HG03135 (cell line): ENCODE results near the gene KLF16.
A peak's percentile ranks its signal among the peaks of the same experiment; 100 is the strongest.
"Not testable (repeated sequence)": the region's sequence is repeated elsewhere in the genome, so short reads cannot be mapped to it uniquely, and the experiment has no call there.

Source experiments
- ATAC-seq: cut with Tn5 transposase; IDR thresholded peaks from one replicate; pipeline ENCODE4 v1.9.1; 2021; ENCODE audit warnings: mild to moderate bottlenecking, moderate library complexity; ENCODE audit not compliant: unreplicated experiment

KLF16 gene

DNA sequence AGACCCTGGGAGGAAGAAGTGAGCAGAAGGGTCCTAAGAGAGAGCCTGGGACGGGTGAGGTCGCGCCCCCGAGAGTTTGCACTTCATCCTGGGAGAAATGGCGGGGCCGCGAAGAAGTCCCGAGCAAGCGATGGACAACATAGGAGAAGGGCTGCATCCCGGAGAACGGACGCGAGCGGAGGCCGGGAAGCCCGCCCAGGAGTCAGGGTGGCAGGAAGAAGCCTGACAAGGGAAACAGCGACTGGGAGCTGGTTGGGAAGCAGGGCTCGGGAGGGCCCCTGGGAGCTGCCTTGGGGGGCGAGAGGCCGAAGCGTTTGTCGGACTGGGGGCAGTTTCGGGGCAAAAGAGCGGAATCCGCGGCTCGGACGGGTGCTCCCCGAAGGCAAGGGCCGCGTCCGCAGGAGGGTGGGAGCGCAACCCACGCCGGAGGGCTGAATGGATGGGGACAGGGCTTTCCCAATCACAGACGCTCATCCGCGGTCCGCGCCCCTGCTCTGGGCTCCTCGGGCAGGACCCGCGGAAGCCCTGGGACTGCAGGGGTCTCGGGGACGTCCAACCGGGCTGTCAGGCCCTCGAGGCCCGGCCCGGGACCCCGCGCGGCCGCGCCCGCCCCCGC lies 21.4 kb upstream of the KLF16 start:
- peak; percentile 23 for ATAC-seq

DNA sequence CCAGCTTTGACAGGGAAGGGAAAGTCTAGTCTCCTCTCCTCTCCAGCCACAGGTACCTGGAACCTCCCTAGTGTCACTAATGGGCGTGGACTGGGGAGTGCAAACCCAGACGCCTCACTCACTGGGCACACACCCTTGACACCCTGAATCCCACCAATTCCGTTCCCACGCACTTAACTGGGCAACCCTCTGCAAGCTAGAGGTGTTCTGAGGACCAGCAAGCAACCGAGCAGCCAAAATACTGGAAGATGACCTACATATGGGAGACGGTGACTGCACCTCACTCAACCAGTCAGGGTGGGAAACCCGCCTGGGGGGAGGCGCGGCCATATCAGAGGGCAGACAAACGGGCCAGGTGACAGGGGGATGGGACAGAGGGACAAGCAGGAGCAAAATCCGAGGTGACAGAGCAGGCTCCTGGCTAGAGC lies 20.9 kb upstream of the KLF16 start:
- ATAC-seq: no peak

DNA sequence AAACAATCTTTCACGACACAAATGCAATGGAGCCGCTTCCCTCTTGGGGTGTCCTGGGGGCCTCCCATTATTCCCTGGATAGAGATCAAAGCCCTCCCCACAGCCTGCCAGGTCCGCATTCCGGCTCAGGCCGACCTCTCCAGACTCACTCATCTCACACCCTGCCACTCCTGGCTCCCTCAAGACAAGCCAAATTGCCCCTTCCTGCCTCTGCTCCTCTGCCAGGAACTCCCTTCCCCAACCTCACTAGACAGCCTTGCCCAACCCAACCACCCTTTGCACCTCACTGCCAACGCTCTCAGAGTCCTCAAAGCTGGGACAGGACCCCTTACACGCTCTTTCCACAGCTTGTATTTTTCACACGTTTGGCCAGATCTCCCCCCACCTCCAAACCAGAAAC lies 20.4 kb upstream of the KLF16 start:
- no peak for ATAC-seq

- no peak for ATAC-seq
Measured at GRCh38 chr19:1882786-1883692, 19.7 kb upstream of the KLF16 start.

GRCh38 chr19:1882089-1882785 lies 18.9 kb upstream of the KLF16 start:
- no peak for ATAC-seq

GRCh38 chr19:1881393-1882088 lies 18.2 kb upstream of the KLF16 start:
- not testable (repeated sequence) for ATAC-seq

DNA sequence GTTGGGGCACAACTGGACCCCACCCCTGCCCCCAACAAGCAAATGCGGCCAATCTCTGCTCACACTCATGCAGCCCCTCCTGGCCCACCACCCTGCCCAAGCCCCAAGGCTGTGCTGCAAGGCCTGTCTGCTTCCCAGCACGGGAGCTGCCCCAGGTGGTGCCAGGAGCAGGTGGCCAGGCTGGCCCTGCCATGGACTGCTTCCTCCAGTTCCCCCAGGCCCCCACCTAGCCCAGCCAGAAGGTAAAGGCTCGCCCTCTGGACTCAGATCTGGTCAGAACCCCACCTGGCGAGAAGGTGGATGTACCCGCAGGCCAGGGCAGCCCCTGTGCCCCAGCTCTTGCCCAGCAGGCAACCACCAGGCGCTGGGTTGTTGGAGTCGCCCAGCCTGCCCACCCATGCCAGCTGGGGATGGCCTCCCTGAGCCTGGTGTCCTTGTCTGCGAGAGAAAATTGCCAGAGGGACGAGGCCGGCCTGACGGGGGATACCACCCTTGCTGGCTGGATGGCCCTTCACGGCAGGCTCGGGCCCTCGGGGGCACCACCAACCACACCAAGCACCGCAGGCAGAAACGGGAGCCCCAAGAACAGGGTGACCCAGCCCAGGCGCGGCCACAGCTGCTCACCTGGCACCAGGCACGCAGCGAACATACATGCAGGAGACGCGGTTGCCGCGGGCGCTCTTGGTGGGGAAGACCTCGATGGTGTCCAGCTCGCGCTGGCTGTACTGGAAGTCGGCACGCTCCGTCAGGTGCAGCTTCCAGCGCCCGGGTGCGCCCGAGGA lies 17.4 kb upstream of the KLF16 start:
- ATAC-seq: no peak

- not testable (repeated sequence) for ATAC-seq
Measured at GRCh38 chr19:1879982-1880381, 16.6 kb upstream of the KLF16 start.

GRCh38 chr19:1878583-1878982 lies 15.2 kb upstream of the KLF16 start:
- ATAC-seq: not testable (repeated sequence)

- ATAC-seq: not testable (repeated sequence)
Measured at GRCh38 chr19:1877280-1877660, 13.9 kb upstream of the KLF16 start.

DNA sequence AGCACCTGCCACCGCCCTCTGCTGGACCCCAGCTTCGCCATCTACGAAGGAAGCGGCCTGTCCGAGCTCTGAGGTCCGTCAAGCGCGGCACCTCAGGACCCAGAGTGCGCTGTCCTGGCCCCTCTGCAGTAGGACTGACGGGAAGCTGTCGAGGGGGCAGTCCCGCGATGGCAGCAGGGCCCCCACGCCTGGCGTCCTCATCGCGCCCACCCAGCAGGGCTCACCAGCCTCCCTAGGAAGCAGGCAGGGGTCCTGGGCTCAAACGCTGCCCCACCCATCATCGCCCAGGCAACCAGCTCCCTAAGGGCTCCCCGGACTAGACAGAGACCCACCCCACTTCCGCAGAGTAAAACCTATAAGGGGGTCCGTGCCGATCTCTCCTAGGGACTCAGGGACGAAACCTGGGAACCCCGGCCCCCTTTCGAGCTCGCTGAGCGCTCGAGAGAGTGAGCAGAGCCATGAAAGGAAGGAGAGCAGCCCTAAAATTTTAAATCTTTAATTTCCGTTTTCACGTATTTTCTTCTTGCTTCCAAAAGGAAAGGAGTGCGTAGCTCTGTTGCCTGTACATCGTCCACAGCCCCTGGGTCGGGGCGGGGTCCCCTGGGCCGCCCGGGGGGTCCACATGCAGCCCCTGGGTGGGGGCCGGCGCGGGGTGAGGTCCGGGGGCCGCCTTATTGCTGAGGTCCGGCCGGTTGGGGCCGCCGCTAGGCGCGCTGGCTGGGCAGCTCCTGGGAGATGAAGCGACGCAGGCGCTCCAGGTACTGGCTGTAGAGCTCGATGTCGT lies 13.3 kb upstream of the KLF16 start:
- not testable (repeated sequence) for ATAC-seq

DNA sequence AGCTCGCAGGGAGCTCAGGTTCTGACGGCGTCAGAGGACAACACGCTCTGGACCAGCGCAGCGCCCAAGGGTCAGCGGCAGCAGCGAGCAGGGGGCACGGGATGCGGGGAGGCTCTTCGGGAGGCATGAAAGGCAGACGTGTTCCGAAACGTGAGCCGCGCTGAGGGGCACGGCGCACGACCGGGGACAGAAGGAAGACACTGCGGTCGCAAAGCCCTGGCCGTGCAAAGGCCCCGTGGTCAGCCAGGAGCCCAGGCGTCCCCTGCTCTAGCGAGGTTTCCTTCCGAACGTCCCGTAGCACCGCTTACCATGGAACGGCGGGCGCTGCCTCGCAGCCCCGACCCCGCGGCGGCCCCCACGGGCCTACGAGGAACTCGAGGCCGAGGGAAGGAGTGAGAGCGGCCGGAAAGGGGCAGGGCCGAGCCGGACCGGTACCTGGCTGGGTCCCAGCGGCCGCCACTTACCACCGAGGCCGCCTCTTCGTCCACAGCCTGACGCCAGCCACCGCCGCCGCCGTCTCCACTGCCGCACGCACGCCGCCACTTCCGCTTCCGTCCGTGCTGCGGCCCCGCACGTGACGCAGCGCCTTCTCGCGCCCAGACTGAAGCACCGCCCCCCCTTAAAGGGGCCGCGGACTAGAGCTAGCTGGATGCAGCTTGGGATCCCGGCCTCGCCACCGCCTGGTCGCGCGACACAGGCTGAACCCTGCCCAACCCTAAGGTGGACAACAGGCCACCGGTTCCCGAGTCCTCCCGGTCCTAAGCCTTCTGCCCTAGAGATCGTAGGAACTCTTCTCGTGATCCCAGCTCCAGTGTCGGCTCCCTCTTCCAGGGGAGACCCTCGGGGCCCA lies 12.5 kb upstream of the KLF16 start:
- peak; percentile 78 for ATAC-seq

DNA sequence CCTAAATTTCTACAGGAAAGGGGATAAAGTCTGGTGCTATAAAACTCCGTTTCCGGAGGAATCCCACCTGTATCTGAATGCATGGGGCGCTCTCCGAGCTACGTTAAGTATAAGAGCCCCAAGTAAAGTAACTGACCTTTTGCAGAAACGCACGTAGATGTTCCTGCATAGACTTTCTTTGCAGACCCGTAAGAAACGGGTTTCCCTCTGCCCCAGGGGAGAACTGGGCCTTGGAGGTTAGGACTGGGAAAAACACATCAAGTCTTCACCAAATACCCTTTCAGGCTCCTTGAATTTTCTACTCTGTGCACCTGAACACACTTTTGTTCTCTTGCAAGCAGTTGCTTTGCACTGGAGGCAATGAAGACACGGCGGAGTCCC lies 11.9 kb upstream of the KLF16 start:
- ATAC-seq: not testable (repeated sequence)

DNA sequence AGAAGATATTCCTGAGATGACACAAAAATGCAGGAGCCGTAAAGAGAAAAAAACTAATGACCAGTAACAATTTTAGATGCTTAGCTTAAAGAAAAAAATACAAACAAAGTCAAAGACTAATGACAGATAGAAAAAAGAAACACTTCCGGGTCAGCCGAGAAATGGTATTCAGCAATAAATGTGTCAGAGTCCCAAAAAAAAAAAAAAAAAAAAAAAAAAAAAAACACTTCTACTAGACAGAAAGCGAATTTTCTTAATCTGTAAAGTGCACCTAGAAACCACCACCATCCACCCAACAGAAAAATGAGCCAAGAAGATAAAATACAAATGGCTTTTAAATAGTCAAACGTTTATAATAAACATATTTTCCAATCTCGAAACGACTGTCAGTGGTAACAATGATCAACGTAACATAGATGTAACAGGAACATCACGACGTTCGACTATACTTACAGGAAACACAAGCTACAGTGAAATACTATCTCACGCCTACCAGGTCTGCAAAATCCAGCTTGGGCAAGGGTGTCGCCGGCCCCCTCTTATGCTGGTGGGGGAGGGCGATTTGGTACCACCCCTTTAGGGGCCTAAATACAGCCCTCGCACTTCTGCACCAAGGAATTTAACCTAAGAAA lies 11.3 kb upstream of the KLF16 start:
- no peak for ATAC-seq

- no peak for ATAC-seq
Measured at GRCh38 chr19:1873524-1874473, 10.4 kb upstream of the KLF16 start.

DNA sequence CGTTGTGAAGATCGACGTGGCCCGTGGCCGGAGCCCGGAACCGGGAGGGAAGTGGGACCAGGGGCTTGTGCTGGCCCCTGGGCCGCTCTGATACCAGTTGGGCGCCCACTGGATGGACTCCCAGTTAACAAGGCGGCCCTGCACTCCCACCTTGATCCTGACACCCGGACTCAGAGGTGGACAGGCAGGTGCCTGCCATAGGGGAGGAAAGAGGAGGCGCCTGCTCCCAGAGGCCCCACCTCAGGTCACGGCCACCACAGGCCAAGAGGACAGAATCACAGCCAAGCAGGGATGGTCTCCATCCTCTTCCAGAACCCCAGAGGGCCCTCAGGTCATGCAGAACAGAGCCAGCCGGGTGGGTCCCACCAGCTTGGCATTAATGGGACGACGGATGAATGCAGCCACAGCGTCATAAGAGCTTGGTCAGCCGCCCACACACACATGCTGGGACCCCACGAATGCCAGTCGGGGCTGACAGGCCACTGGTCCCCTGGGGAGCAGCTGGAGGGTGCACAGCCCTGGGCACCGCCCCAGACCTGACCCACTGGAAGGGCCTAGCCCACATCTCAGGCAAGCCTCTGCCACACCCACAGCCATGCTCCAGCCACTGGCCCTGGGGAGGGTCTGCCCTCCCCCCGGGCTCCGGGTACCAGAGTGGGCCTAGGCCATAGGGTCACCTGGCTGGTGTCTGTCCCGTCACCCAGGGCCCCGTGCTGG lies 9.6 kb upstream of the KLF16 start:
- no peak for ATAC-seq
